Activated CD4-positive, alpha-beta T cell treated with anti-CD3 and anti-CD28 coated beads, Interleukin-2, amount 10 ng/mL, durations not matched to agents 7 days and 5 days (primary cell): ENCODE measurements around the gene ELF1. TPM values are rescaled to one million over a fixed set of nuclear protein-coding genes. Genes with fewer than 3 reads are reported as not detected.

Experiments used
- CTCF ChIA-PET: fragments of 350-600 bp; sonication (Branson Sonifier 250); formaldehyde crosslinking; loops from one replicate; lab custom pipeline; 2021; ENCODE audit warnings: antibody characterized with exemption; lab: Charles Lee
- POLR2A ChIA-PET: fragments of 350-600 bp; sonication (Branson Sonifier 250); formaldehyde crosslinking; loops from one replicate; lab custom pipeline; 2021; ENCODE audit warnings: antibody characterized with exemption; lab: Charles Lee
- DNase-seq: peaks from one replicate; pipeline ENCODE4 v3.0.0-alpha.2; 2020
- H3K27ac Mint-ChIP-seq: one replicate; pipeline ENCODE4 v1.8.0; 2021; ENCODE audit warnings: mild to moderate bottlenecking, moderate library complexity, mixed read lengths
- H3K27me3 Mint-ChIP-seq: one replicate; pipeline ENCODE4 v1.8.0; 2021; ENCODE audit warnings: mixed read lengths
- H3K36me3 Mint-ChIP-seq: one replicate; pipeline ENCODE4 v1.8.0; 2021; ENCODE audit warnings: low read depth, mixed read lengths
- H3K4me1 Mint-ChIP-seq: one replicate; pipeline ENCODE4 v1.8.0; 2021; ENCODE audit warnings: mixed read lengths
- H3K4me3 Mint-ChIP-seq: one replicate; pipeline ENCODE4 v1.8.0; 2021; ENCODE audit warnings: mild to moderate bottlenecking, moderate library complexity, mixed read lengths
- H3K9me3 Mint-ChIP-seq: one replicate; pipeline ENCODE4 v1.8.0; 2021; ENCODE audit warnings: mixed read lengths
- total RNA-seq, 2 experiments: library from RNA; stranded (reverse); gene quantifications; one replicate each; pipeline ENCODE4 v1.2.3, GENCODE V29; 2021

Gene ELF1
- total RNA-seq, 2 experiments from 2014 or later = 125 to 149 TPM

GRCh38 chr13:40999416-40999815 is 19.7 kb downstream of the ELF1 start:
- no peaks in the 10 kb centered on the region for H3K27me3 Mint-ChIP-seq
- no peaks in the 10 kb centered on the region for H3K9me3 Mint-ChIP-seq
- H3K4me3 Mint-ChIP-seq = no peak overlapping the region
- no peak for DNase-seq
- ChIA-PET CTCF (interaction anchor here (1.0 kb wide), 2 partner anchors 9 to 13 kb away, joined by 3 read pairs; no protein-coding TSS in a partner anchor), POLR2A (no interaction called here)
- peaks cover 68% of the 10 kb centered on the region for H3K36me3 Mint-ChIP-seq
- H3K27ac Mint-ChIP-seq = no peak overlapping the region
- H3K4me1 Mint-ChIP-seq = peaks cover 81% of the 10 kb centered on the region

- DNase-seq = no peak
- H3K27me3 Mint-ChIP-seq = no peaks in the 10 kb centered on the region
- peaks cover 87% of the 10 kb centered on the region for H3K4me1 Mint-ChIP-seq
- peaks cover 60% of the 10 kb centered on the region for H3K36me3 Mint-ChIP-seq
- POLR2A ChIA-PET = no interaction called here
- H3K27ac Mint-ChIP-seq = peak overlapping the region; percentile 71
- H3K4me3 Mint-ChIP-seq = no peak overlapping the region
- no peaks in the 10 kb centered on the region for H3K9me3 Mint-ChIP-seq
- CTCF ChIA-PET = interaction anchor here (0.9 to 1.6 kb wide), 5 partner anchors 10 to 33 kb away, joined by 3 to 5 read pairs (median 3); partner anchors contain the start of gene ELF1
Measured at GRCh38 chr13:40996426-40997092, 22.6 kb downstream of the ELF1 start.

- DNase-seq = no peak
- Mint-ChIP-seq H3K36me3 (peaks cover 57% of the 10 kb centered on the region), H3K4me3 (peak overlapping the region; percentile 13), H3K9me3 (no peaks in the 10 kb centered on the region), H3K27me3 (no peaks in the 10 kb centered on the region), H3K27ac (no peak overlapping the region), H3K4me1 (peaks cover 84% of the 10 kb centered on the region)
- POLR2A ChIA-PET = no interaction called here
- CTCF ChIA-PET = interaction anchor here (1.1 to 1.6 kb wide), 4 partner anchors 10 to 23 kb away, joined by 3 to 5 read pairs (median 4); partner anchors contain the start of gene ELF1
Measured at GRCh38 chr13:40995997-40996396, 23.1 kb downstream of the ELF1 start.

GRCh38 chr13:40994581-40995230 is 24.4 kb downstream of the ELF1 start:
- H3K4me1 Mint-ChIP-seq = peaks cover 90% of the 10 kb centered on the region
- DNase-seq = no peak
- peaks cover 51% of the 10 kb centered on the region for H3K36me3 Mint-ChIP-seq
- CTCF ChIA-PET = interaction anchor here (1.1 kb wide), 1 partner anchor 10 kb away, joined by 4 read pairs; no protein-coding TSS in a partner anchor
- peak overlapping the region; percentile 38 for H3K4me3 Mint-ChIP-seq
- POLR2A ChIA-PET = no interaction called here
- no peaks in the 10 kb centered on the region for H3K9me3 Mint-ChIP-seq
- H3K27me3 Mint-ChIP-seq = no peaks in the 10 kb centered on the region
- H3K27ac Mint-ChIP-seq = peak overlapping the region; percentile 74

- H3K4me3 Mint-ChIP-seq = no peak overlapping the region
- no peak for DNase-seq
Measured at GRCh38 chr13:40993987-40994386, 25.1 kb downstream of the ELF1 start.

GRCh38 chr13:40992678-40993518 is 26.2 kb downstream of the ELF1 start:
- ChIA-PET POLR2A (interaction anchor here (0.6 to 1.2 kb wide), 2 partner anchors 11 to 17 kb away, joined by 3 to 5 read pairs; no protein-coding TSS in a partner anchor), CTCF (interaction anchor here (1.0 to 1.9 kb wide), 5 partner anchors 11 to 25 kb away, joined by 3 to 7 read pairs (median 4); no protein-coding TSS in a partner anchor)
- Mint-ChIP-seq H3K4me3 (no peak overlapping the region), H3K36me3 (peaks cover 37% of the 10 kb centered on the region), H3K4me1 (peaks cover 82% of the 10 kb centered on the region), H3K27ac (peak overlapping the region; percentile 82), H3K9me3 (no peaks in the 10 kb centered on the region), H3K27me3 (no peaks in the 10 kb centered on the region)
- DNase-seq = no peak

More at GRCh38 chr13:40993987-40994386, 25.1 kb downstream of the ELF1 start:
- H3K9me3 Mint-ChIP-seq = no peaks in the 10 kb centered on the region
- H3K36me3 Mint-ChIP-seq = peaks cover 44% of the 10 kb centered on the region
- peaks cover 82% of the 10 kb centered on the region for H3K4me1 Mint-ChIP-seq
- no peaks in the 10 kb centered on the region for H3K27me3 Mint-ChIP-seq
- H3K27ac Mint-ChIP-seq = peak overlapping the region; percentile 74
- ChIA-PET CTCF (interaction anchor here (0.7 to 1.9 kb wide), 5 partner anchors 9 to 24 kb away, joined by 3 to 7 read pairs (median 4); no protein-coding TSS in a partner anchor), POLR2A (interaction anchor here (1.2 kb wide), 1 partner anchor 10 kb away, joined by 5 read pairs; no protein-coding TSS in a partner anchor)

- CTCF ChIA-PET = interaction anchor here (1.8 to 1.9 kb wide), 2 partner anchors 13 to 15 kb away, joined by 6 read pairs; no protein-coding TSS in a partner anchor
- Mint-ChIP-seq H3K36me3 (peaks cover 11% of the 10 kb centered on the region), H3K4me3 (no peak overlapping the region), H3K27me3 (no peaks in the 10 kb centered on the region), H3K27ac (peak overlapping the region; percentile 33), H3K4me1 (peaks cover 70% of the 10 kb centered on the region), H3K9me3 (no peaks in the 10 kb centered on the region)
- DNase-seq = no peak
- POLR2A ChIA-PET = no interaction called here
Measured at GRCh38 chr13:40987606-40988280, 31.4 kb downstream of the ELF1 start.

GRCh38 chr13:40986101-40986856 is 32.8 kb downstream of the ELF1 start:
- H3K4me1 Mint-ChIP-seq = peaks cover 61% of the 10 kb centered on the region

GRCh38 chr13:40985381-40986100 is 33.6 kb downstream of the ELF1 start:
- Mint-ChIP-seq H3K4me3 (peak overlapping the region; percentile 80), H3K4me1 (peaks cover 57% of the 10 kb centered on the region), H3K9me3 (no peaks in the 10 kb centered on the region), H3K36me3 (peaks cover 25% of the 10 kb centered on the region), H3K27me3 (no peaks in the 10 kb centered on the region), H3K27ac (peak overlapping the region; percentile 95)
- no peak for DNase-seq
- POLR2A ChIA-PET = no interaction called here
- CTCF ChIA-PET = interaction anchor here (0.6 to 2.3 kb wide), 9 partner anchors 8 to 175 kb away, joined by 3 to 9 read pairs (median 4); no protein-coding TSS in a partner anchor

More at GRCh38 chr13:40986101-40986856, 32.8 kb downstream of the ELF1 start:
- ChIA-PET CTCF (interaction anchor here (0.6 to 2.3 kb wide), 6 partner anchors 11 to 174 kb away, joined by 3 to 6 read pairs (median 4); no protein-coding TSS in a partner anchor), POLR2A (no interaction called here)
- Mint-ChIP-seq H3K9me3 (no peaks in the 10 kb centered on the region), H3K27ac (peak overlapping the region; percentile 95), H3K27me3 (no peaks in the 10 kb centered on the region), H3K4me3 (peak overlapping the region; percentile 80), H3K36me3 (peaks cover 19% of the 10 kb centered on the region)
- DNase-seq = no peak

GRCh38 chr13:40984668-40985366 is 34.3 kb downstream of the ELF1 start:
- Mint-ChIP-seq H3K27me3 (no peaks in the 10 kb centered on the region), H3K9me3 (no peaks in the 10 kb centered on the region), H3K4me1 (peaks cover 54% of the 10 kb centered on the region), H3K27ac (peak overlapping the region; percentile 95), H3K4me3 (peak overlapping the region; percentile 80), H3K36me3 (peaks cover 32% of the 10 kb centered on the region)
- ChIA-PET POLR2A (no interaction called here), CTCF (interaction anchor here (0.6 to 2.3 kb wide), 5 partner anchors 9 to 24 kb away, joined by 3 to 9 read pairs (median 4); no protein-coding TSS in a partner anchor)
- DNase-seq = peak; percentile 39
